H9 (cell line): Measurements from ENCODE around the gene LDLRAD4. TPM values are rescaled to one million over a fixed set of nuclear protein-coding genes. Genes with fewer than 3 reads are reported as not detected.

Experiments used
- DNase-seq: peaks from one replicate; pipeline ENCODE4 v3.0.0-alpha.2; 2017
- H2AFZ ChIP-seq: one replicate; pipeline ENCODE4 v1.6.1; 2013; ENCODE audit warnings: mild to moderate bottlenecking, low read length, control low read depth, moderate library complexity
- H2AK5ac ChIP-seq: 2 replicates; pipeline ENCODE4 v1.6.1; 2013; ENCODE audit warnings: low read length, control low read depth, mixed read lengths; ENCODE audit not compliant: insufficient read length
- H2BK120ac ChIP-seq: one replicate; pipeline ENCODE4 v1.6.1; 2013; ENCODE audit warnings: low read depth, mild to moderate bottlenecking, low read length, control low read depth, inconsistent platforms; ENCODE audit not compliant: poor library complexity, severe bottlenecking
- H2BK12ac ChIP-seq: 2 replicates; pipeline ENCODE4 v1.6.1; 2013; ENCODE audit warnings: low read length, control low read depth, mixed read lengths, low read depth; ENCODE audit not compliant: insufficient read length
- H2BK15ac ChIP-seq: 2 replicates; pipeline ENCODE4 v1.6.1; 2013; ENCODE audit warnings: low read depth, low read length, control low read depth
- H2BK20ac ChIP-seq: one replicate; pipeline ENCODE4 v1.6.1; 2013; ENCODE audit warnings: low read depth, mild to moderate bottlenecking, low read length, control low read depth, inconsistent platforms; ENCODE audit not compliant: poor library complexity, severe bottlenecking
- H2BK5ac ChIP-seq: 2 replicates; pipeline ENCODE4 v1.6.1; 2013; ENCODE audit warnings: low read length, control low read depth, mixed read lengths; ENCODE audit not compliant: insufficient read length
- H3K14ac ChIP-seq: 2 replicates; pipeline ENCODE4 v1.6.1; 2013; ENCODE audit warnings: low read length, control low read depth; ENCODE audit not compliant: insufficient read depth
- H3K18ac ChIP-seq: 2 replicates; pipeline ENCODE4 v1.6.1; 2013; ENCODE audit warnings: low read depth, mild to moderate bottlenecking, mixed read lengths, low read length, control low read depth; ENCODE audit not compliant: insufficient read length
- H3K23ac ChIP-seq: 2 replicates; pipeline ENCODE4 v1.6.1; 2013; ENCODE audit warnings: low read length, control low read depth, mixed read lengths, low read depth; ENCODE audit not compliant: insufficient read length
- H3K23me2 ChIP-seq: 2 replicates; pipeline ENCODE4 v1.6.1; 2013; ENCODE audit warnings: low read depth, mild to moderate bottlenecking, mixed read lengths, low read length, control low read depth; ENCODE audit not compliant: insufficient read length, poor library complexity, severe bottlenecking
- H3K27ac ChIP-seq: 2 replicates; pipeline ENCODE4 v1.5.1; 2013; ENCODE audit warnings: low read length, control low read depth, mixed read lengths, low read depth; ENCODE audit not compliant: insufficient read length
- H3K27me3 ChIP-seq: 2 replicates; pipeline ENCODE4 v1.6.1; 2013; ENCODE audit warnings: low read length, control low read depth, inconsistent platforms; ENCODE audit not compliant: insufficient read depth
- H3K4ac ChIP-seq: 2 replicates; pipeline ENCODE4 v1.6.1; 2013; ENCODE audit warnings: low read depth, mild to moderate bottlenecking, control low read depth, inconsistent platforms, low read length, moderate library complexity
- H3K4me1 ChIP-seq: 2 replicates; pipeline ENCODE4 v1.6.1; 2013; ENCODE audit warnings: low read length, control low read depth, inconsistent platforms; ENCODE audit not compliant: insufficient read depth
- H3K4me2 ChIP-seq: 2 replicates; pipeline ENCODE4 v1.6.1; 2013; ENCODE audit warnings: low read length, control low read depth, mixed read lengths; ENCODE audit not compliant: insufficient read length, insufficient read depth
- H3K56ac ChIP-seq: 2 replicates; pipeline ENCODE4 v1.6.1; 2013; ENCODE audit warnings: low read depth, mild to moderate bottlenecking, mixed read lengths, low read length, control low read depth; ENCODE audit not compliant: insufficient read length
- H3K79me1 ChIP-seq: 2 replicates; pipeline ENCODE4 v1.6.1; 2013; ENCODE audit warnings: low read depth, mild to moderate bottlenecking, moderate library complexity, low read length, control low read depth, inconsistent platforms; ENCODE audit not compliant: insufficient read depth, poor library complexity, severe bottlenecking
- H3K79me2 ChIP-seq: 2 replicates; pipeline ENCODE4 v1.6.1; 2013; ENCODE audit warnings: low read length, control low read depth, inconsistent platforms; ENCODE audit not compliant: insufficient read depth
- H3K9ac ChIP-seq: 2 replicates; pipeline ENCODE4 v1.6.1; 2013; ENCODE audit warnings: low read length, control low read depth, mixed read lengths; ENCODE audit not compliant: insufficient read length; ENCODE audit errors: extremely low read depth
- H3K9me3 ChIP-seq: one replicate; pipeline ENCODE4 v1.6.1; 2013; ENCODE audit warnings: low read depth, low read length, inconsistent platforms; ENCODE audit not compliant: control insufficient read depth
- H3T11ph ChIP-seq: one replicate; pipeline ENCODE4 v1.6.1; 2013; ENCODE audit warnings: mild to moderate bottlenecking, low read length, control low read depth, inconsistent platforms
- H4K20me1 ChIP-seq: one replicate; pipeline ENCODE4 v1.6.1; 2013; ENCODE audit not compliant: control insufficient read depth, insufficient read length, insufficient read depth
- H4K5ac ChIP-seq: 2 replicates; pipeline ENCODE4 v1.6.1; 2013; ENCODE audit warnings: low read depth, mild to moderate bottlenecking, mixed read lengths, low read length, control low read depth; ENCODE audit not compliant: insufficient read length
- H4K8ac ChIP-seq: replicated peaks from 2 replicates; pipeline ENCODE4 v1.6.1; 2013; ENCODE audit warnings: low read length, control low read depth, mixed read lengths, low read depth; ENCODE audit not compliant: insufficient read length
- H4K91ac ChIP-seq: 2 replicates; pipeline ENCODE4 v1.6.1; 2013; ENCODE audit warnings: low read depth, mild to moderate bottlenecking, moderate library complexity, mixed read lengths, low read length, control low read depth; ENCODE audit not compliant: insufficient read length
- H3K27ac Mint-ChIP-seq, 3 experiments: 2 replicates in 2 of 3; 3 replicates in 1 of 3; pipeline ENCODE4 v1.8.0; 2020 to 2021; ENCODE audit warnings: mixed read lengths in 3 of 3, mild to moderate bottlenecking in 1 of 3, moderate library complexity in 1 of 3
- H3K27me3 Mint-ChIP-seq: 2 replicates; pipeline ENCODE4 v1.8.0; 2021; ENCODE audit warnings: low read depth, mild to moderate bottlenecking, moderate library complexity, mixed read lengths
- H3K36me3 Mint-ChIP-seq, 3 experiments: 2 replicates in 2 of 3; 3 replicates in 1 of 3; pipeline ENCODE4 v1.8.0; 2020 to 2021; ENCODE audit warnings: low read depth in 3 of 3, mixed read lengths in 3 of 3; ENCODE audit not compliant: insufficient read depth in 1 of 3
- H3K4me1 Mint-ChIP-seq, 2 experiments: 2 replicates each; pipeline ENCODE4 v1.8.0; 2020; ENCODE audit warnings: mixed read lengths in 2 of 2
- H3K4me3 Mint-ChIP-seq, 2 experiments: 2 replicates in 1 of 2; 3 replicates in 1 of 2; pipeline ENCODE4 v1.8.0; 2020 to 2021; ENCODE audit warnings: mild to moderate bottlenecking in 2 of 2, mixed read lengths in 2 of 2, moderate library complexity in 1 of 2
- H3K9me3 Mint-ChIP-seq, 2 experiments: 2 replicates in 1 of 2; 3 replicates in 1 of 2; pipeline ENCODE4 v1.8.0; 2020; ENCODE audit warnings: mild to moderate bottlenecking in 2 of 2, mixed read lengths in 2 of 2, moderate library complexity in 1 of 2
- WGBS: extraction: QIAGEN DNeasy Blood & Tissue Kit; methylation state at CpG from one replicate; pipeline ENCODE4 v1.1.7; 2013; ENCODE audit warnings: missing lambda C conversion rate, low lambda C conversion rate, mixed read lengths; ENCODE audit not compliant: insufficient read length; ENCODE audit errors: extremely low coverage; 5-methylcytosine and 5-hydroxymethylcytosine counted together
- total RNA-seq: library from RNA; stranded (reverse); gene quantifications from 2 replicates; pipeline ENCODE4 v1.2.1, GENCODE V29; 2021
- TF ChIP-seq, protein P1 (sequence below): fragments of 200-600 bp; sonication (generic); conservative IDR thresholded peaks from 3 replicates; pipeline ENCODE4 v1.8.0; 2021; ENCODE audit warnings: antibody characterized with exemption, mild to moderate bottlenecking

LDLRAD4 gene
- total RNA-seq, 1 experiment from 2014 or later: 3.9 TPM

DNA sequence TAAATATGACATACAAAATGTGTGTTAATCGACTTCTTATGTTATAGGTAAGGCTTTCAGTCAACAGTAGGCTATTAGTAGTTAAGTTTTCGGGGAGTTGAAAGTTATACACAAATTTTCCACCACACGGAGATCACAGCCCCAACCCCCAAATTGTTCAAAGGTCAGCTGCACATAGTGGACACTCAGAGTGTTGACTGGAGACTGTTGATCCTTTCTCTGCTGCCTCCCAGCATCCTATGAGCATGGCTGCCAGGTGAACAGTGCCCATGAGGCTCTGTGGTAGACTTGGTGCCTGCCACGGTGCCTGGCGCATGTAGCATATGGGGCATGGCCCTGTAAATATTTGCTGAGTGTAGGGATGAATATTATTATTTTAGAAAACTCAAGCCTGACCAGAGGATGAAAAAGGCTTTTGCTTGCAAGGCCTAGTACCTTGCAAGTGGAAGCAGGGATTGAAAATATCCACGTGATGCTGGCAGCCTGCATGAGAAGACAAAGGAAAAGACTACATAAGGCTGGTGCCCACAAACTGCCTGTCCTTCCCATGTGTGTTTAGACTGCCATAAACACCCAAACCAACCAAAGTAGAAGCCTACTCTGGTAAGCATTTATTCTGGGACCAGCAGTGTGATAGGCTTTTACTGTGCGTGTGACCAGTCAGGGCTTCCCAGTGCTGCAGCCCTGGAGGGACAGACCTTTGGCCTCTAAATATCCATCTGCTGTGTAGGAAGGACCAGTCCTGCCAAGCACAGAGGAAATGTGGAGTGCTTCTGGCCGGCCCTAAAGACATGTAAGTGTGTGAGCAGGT lies 226.1 kb downstream of the LDLRAD4 start:
- Histone ChIP-seq H2AK5ac (no peak overlapping the region), H2BK120ac (no peak overlapping the region), H3K79me2 (no peaks in the 10 kb centered on the region), H4K5ac (no peak overlapping the region), H3K9ac (no peak overlapping the region), H3K9me3 (no peaks in the 10 kb centered on the region), H3K79me1 (no peaks in the 10 kb centered on the region), H3T11ph (no peak overlapping the region), H3K27me3 (no peaks in the 10 kb centered on the region), H2BK20ac (no peak overlapping the region), H2AFZ (no peak overlapping the region), H2BK5ac (no peak overlapping the region), H2BK15ac (no peak overlapping the region), H2BK12ac (no peak overlapping the region), H3K23ac (no peak overlapping the region), H3K4ac (no peak overlapping the region), H3K4me2 (no peak overlapping the region), H3K14ac (no peak overlapping the region), H3K27ac (no peak overlapping the region), H4K8ac (no peak overlapping the region), H3K23me2 (no peaks in the 10 kb centered on the region), H3K18ac (no peak overlapping the region), H3K4me1 (no peaks in the 10 kb centered on the region; the same call in 1 of the 2 replicates), H3K56ac (no peak overlapping the region), H4K20me1 (peaks cover 2% of the 10 kb centered on the region), H4K91ac (no peak overlapping the region)
- no peak for DNase-seq
- Mint-ChIP-seq H3K27ac (no peak overlapping the region), H3K27me3 (peaks cover 31% of the 10 kb centered on the region), H3K4me1 (peaks cover 24 to 32% of the 10 kb centered on the region in 2 experiments), H3K9me3 (no peaks in the 10 kb centered on the region), H3K4me3 (no peak overlapping the region), H3K36me3 (no peaks in the 10 kb centered on the region)
- TF ChIP-seq, protein P1, sequence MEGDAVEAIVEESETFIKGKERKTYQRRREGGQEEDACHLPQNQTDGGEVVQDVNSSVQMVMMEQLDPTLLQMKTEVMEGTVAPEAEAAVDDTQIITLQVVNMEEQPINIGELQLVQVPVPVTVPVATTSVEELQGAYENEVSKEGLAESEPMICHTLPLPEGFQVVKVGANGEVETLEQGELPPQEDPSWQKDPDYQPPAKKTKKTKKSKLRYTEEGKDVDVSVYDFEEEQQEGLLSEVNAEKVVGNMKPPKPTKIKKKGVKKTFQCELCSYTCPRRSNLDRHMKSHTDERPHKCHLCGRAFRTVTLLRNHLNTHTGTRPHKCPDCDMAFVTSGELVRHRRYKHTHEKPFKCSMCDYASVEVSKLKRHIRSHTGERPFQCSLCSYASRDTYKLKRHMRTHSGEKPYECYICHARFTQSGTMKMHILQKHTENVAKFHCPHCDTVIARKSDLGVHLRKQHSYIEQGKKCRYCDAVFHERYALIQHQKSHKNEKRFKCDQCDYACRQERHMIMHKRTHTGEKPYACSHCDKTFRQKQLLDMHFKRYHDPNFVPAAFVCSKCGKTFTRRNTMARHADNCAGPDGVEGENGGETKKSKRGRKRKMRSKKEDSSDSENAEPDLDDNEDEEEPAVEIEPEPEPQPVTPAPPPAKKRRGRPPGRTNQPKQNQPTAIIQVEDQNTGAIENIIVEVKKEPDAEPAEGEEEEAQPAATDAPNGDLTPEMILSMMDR: no peak
- no CpG with 5 or more reads among the region's 8 CpGs for WGBS
